Effector memory CD4-positive, alpha-beta T cell (primary cell): ENCODE results near the gene WDR6.

Experiments
- DNase-seq, 3 donors: peaks; one replicate each; pipeline ENCODE4 v3.0.0-alpha.2; 2020
- H3K27ac ChIP-seq: 2 replicates; pipeline ENCODE4 v1.7.0; 2013; ENCODE audit warnings: mild to moderate bottlenecking, low read length, moderate library complexity; ENCODE audit not compliant: insufficient read depth, poor library complexity, severe bottlenecking
- H3K27me3 ChIP-seq: replicated peaks from 2 replicates; pipeline ENCODE4 v1.7.0; 2013; ENCODE audit warnings: mild to moderate bottlenecking, low read length; ENCODE audit not compliant: insufficient read depth, control insufficient read depth, poor library complexity, severe bottlenecking
- H3K36me3 ChIP-seq: 2 replicates; pipeline ENCODE4 v1.7.0; 2013; ENCODE audit warnings: mild to moderate bottlenecking, low read length, moderate library complexity; ENCODE audit not compliant: control insufficient read depth, insufficient read depth
- H3K4me1 ChIP-seq: 2 replicates; pipeline ENCODE4 v1.7.0; 2013; ENCODE audit warnings: low read length, mild to moderate bottlenecking; ENCODE audit not compliant: control insufficient read depth, insufficient read depth, poor library complexity, severe bottlenecking
- H3K4me3 ChIP-seq: 2 replicates; pipeline ENCODE4 v1.7.0; 2013; ENCODE audit warnings: low read length, low read depth, mild to moderate bottlenecking; ENCODE audit not compliant: insufficient read depth, poor library complexity, severe bottlenecking
- H3K9me3 ChIP-seq: 2 replicates; pipeline ENCODE4 v1.7.0; 2013; ENCODE audit warnings: mild to moderate bottlenecking, low read length, moderate library complexity; ENCODE audit not compliant: control insufficient read depth

WDR6 gene

GRCh38 chr3:49057268-49057667 lies 50.1 kb downstream of the WDR6 start:
- Histone ChIP-seq H3K9me3 (no peaks in the 10 kb centered on the region), H3K4me1 (no peaks in the 10 kb centered on the region), H3K36me3 (peaks cover 42% of the 10 kb centered on the region), H3K27ac (no peak overlapping the region), H3K27me3 (no peaks in the 10 kb centered on the region), H3K4me3 (no peak overlapping the region)
- DNase-seq = no peak

GRCh38 chr3:49058011-49058410 lies 50.8 kb downstream of the WDR6 start:
- DNase-seq = no peak
- H3K27ac ChIP-seq = no peak overlapping the region
- H3K4me3 ChIP-seq = no peak overlapping the region
- H3K9me3 ChIP-seq = no peaks in the 10 kb centered on the region
- H3K27me3 ChIP-seq = no peaks in the 10 kb centered on the region
- no peaks in the 10 kb centered on the region for H3K4me1 ChIP-seq
- peaks cover 42% of the 10 kb centered on the region for H3K36me3 ChIP-seq
